ENCODE results near the gene CDCA4. TPM values are rescaled to one million over a fixed set of nuclear protein-coding genes. Genes with fewer than 3 reads are reported as not detected.

CDCA4 gene
- total RNA-seq, 4 donors from 2014 or later, result 5.7 to 8.5 (median 6.7) TPM

GRCh38 chr14:105067969-105068301, 47.1 kb upstream of the CDCA4 start:
- Histone ChIP-seq H3K4me3 (no peak overlapping the region), H3K9me3 (no peaks in the 10 kb centered on the region), H3K27ac (no peak overlapping the region), H3K27me3 (peaks cover 0 to 53% of the 10 kb centered on the region in 2 donors), H3K36me3 (no peaks in the 10 kb centered on the region), H3K4me1 (peaks cover 0 to 5% (median 0%) of the 10 kb centered on the region in 4 donors)
- WGBS, 2 donors, result 97 to 99% methylated on average over 12 of the region's 12 CpGs
- TF ChIP-seq POLR2A (IDR thresholded peaks at IDR 0.05), result no peak
- TF ChIP-seq CTCF (IDR thresholded peaks at IDR 0.05), result no peak
- TF ChIP-seq EP300 (IDR thresholded peaks at IDR 0.05), result no peak
- no peak for DNase-seq (ENCODE audit: low spot score in 2 of 2)

- 77 to 82% methylated on average over 11 to 18 of the region's 18 CpGs for WGBS, 2 donors
- Histone ChIP-seq H3K4me1 (peaks cover 0 to 5% (median 0%) of the 10 kb centered on the region in 4 donors), H3K9me3 (no peaks in the 10 kb centered on the region), H3K4me3 (no peak overlapping the region), H3K36me3 (no peaks in the 10 kb centered on the region), H3K27ac (peak overlapping the region in 1 of 4 donors; percentile 86), H3K27me3 (peaks cover 0 to 48% of the 10 kb centered on the region in 2 donors)
- no peak for DNase-seq (ENCODE audit: low spot score in 2 of 2)
- no peak for TF ChIP-seq POLR2A (IDR thresholded peaks at IDR 0.05)
Measured at GRCh38 chr14:105067140-105067968, 46.5 kb upstream of the CDCA4 start.

GRCh38 chr14:105066240-105067071, 45.6 kb upstream of the CDCA4 start:
- Histone ChIP-seq H3K27ac (peak overlapping the region in 1 of 4 donors; percentile 86), H3K9me3 (no peaks in the 10 kb centered on the region), H3K4me3 (no peak overlapping the region), H3K36me3 (no peaks in the 10 kb centered on the region), H3K27me3 (peaks cover 0 to 41% of the 10 kb centered on the region in 2 donors), H3K4me1 (peaks cover 0 to 12% (median 3%) of the 10 kb centered on the region in 4 donors)
- TF ChIP-seq POLR2A (IDR thresholded peaks at IDR 0.05) (no peak), CTCF (IDR thresholded peaks at IDR 0.05) (no peak), EP300 (IDR thresholded peaks at IDR 0.05) (no peak)
- DNase-seq (ENCODE audit: low spot score in 2 of 2), result no peak
- WGBS, 2 donors, result 67 to 73% methylated on average over 6 to 14 of the region's 28 CpGs

- 64 to 81% methylated on average over 19 to 22 of the region's 22 CpGs for WGBS, 2 donors
- no peak for DNase-seq (ENCODE audit: low spot score in 2 of 2)
- peaks cover 0 to 37% of the 10 kb centered on the region in 2 donors for H3K27me3 ChIP-seq
Measured at GRCh38 chr14:105065280-105066228, 44.7 kb upstream of the CDCA4 start, which contains the start of gene GPR132. Gene GPR132 (minus strand): TSS chr14:105065430. CDS start chr14:105055420, 10,010 bp downstream.

More at GRCh38 chr14:105065280-105066228, 44.7 kb upstream of the CDCA4 start, which contains the start of gene GPR132:
- no peaks in the 10 kb centered on the region for H3K36me3 ChIP-seq
- peaks cover 0 to 21% (median 7%) of the 10 kb centered on the region in 4 donors for H3K4me1 ChIP-seq
- H3K27ac ChIP-seq, result peak within 1 kb of the TSS in 3 of 4 donors; percentile 52 to 86 (median 65)
- peak within 1 kb of the TSS in 2 of 4 donors; percentile 36 to 39 for H3K4me3 ChIP-seq
- TF ChIP-seq POLR2A (IDR thresholded peaks at IDR 0.05) (peak in 1 of 2 donors; percentile 42), EP300 (IDR thresholded peaks at IDR 0.05) (peak in 1 of 2 donors; percentile 28), CTCF (IDR thresholded peaks at IDR 0.05) (no peak)
- H3K9me3 ChIP-seq, result no peaks in the 10 kb centered on the region

Data from tibial nerve (tissue), 4 donors.